ENCODE measurements around the gene PARP16.
"Not testable (repeated sequence)": the region's sequence is repeated elsewhere in the genome, so short reads cannot be mapped to it uniquely, and the experiment has no call there.

The PARP16 gene

GRCh38 chr15:65275728-65276126 lies 11.0 kb downstream of the PARP16 start:
- no peak for DNase-seq (ENCODE audit: low spot score)

GRCh38 chr15:65275104-65275727 lies 11.5 kb downstream of the PARP16 start:
- no peak for DNase-seq (ENCODE audit: low spot score)

GRCh38 chr15:65270811-65271545 lies 15.7 kb downstream of the PARP16 start:
- DNase-seq (ENCODE audit: low spot score): peak; percentile 88

GRCh38 chr15:65268411-65268810 lies 18.3 kb downstream of the PARP16 start:
- DNase-seq (ENCODE audit: low spot score): no peak

- no peak for DNase-seq (ENCODE audit: low spot score)
Observed at GRCh38 chr15:65266469-65266868, 20.2 kb downstream of the PARP16 start.

- no peak for DNase-seq (ENCODE audit: low spot score)
Observed at GRCh38 chr15:65264863-65265430, 21.7 kb downstream of the PARP16 start.

- no peak for DNase-seq (ENCODE audit: low spot score)
Observed at GRCh38 chr15:65263313-65263712, 23.4 kb downstream of the PARP16 start.

GRCh38 chr15:65260968-65261367 lies 25.7 kb downstream of the PARP16 start:
- no peak for DNase-seq (ENCODE audit: low spot score)

GRCh38 chr15:65259367-65259797 lies 27.3 kb downstream of the PARP16 start:
- peak; percentile 42 for DNase-seq (ENCODE audit: low spot score)

- DNase-seq (ENCODE audit: low spot score): peak; percentile 40
Observed at GRCh38 chr15:65258375-65259262, 28.1 kb downstream of the PARP16 start.

- DNase-seq (ENCODE audit: low spot score): no peak
Observed at GRCh38 chr15:65255486-65256140, 31.1 kb downstream of the PARP16 start.

- DNase-seq (ENCODE audit: low spot score): no peak
Observed at GRCh38 chr15:65254758-65255157, 31.9 kb downstream of the PARP16 start.

- no peak for DNase-seq (ENCODE audit: low spot score)
Observed at GRCh38 chr15:65254356-65254755, 32.3 kb downstream of the PARP16 start.

GRCh38 chr15:65249641-65250040 lies 37.0 kb downstream of the PARP16 start:
- DNase-seq (ENCODE audit: low spot score): no peak

- DNase-seq (ENCODE audit: low spot score): no peak
Observed at GRCh38 chr15:65248511-65249255, 38.0 kb downstream of the PARP16 start.

GRCh38 chr15:65246939-65247338 lies 39.7 kb downstream of the PARP16 start:
- DNase-seq (ENCODE audit: low spot score): no peak

- DNase-seq (ENCODE audit: low spot score): no peak
Observed at GRCh38 chr15:65246026-65246714, 40.5 kb downstream of the PARP16 start.

GRCh38 chr15:65245096-65245856 lies 41.4 kb downstream of the PARP16 start:
- DNase-seq (ENCODE audit: low spot score): peak; percentile 76

GRCh38 chr15:65244638-65245037 lies 42.0 kb downstream of the PARP16 start:
- DNase-seq (ENCODE audit: low spot score): no peak

- not testable (repeated sequence) for DNase-seq (ENCODE audit: low spot score)
Observed at GRCh38 chr15:65236443-65236842, 50.2 kb downstream of the PARP16 start.

All from GM03348 (cell line).